Esophagus squamous epithelium (tissue), 4 donors: ENCODE results near the gene ASL.

ENCODE experiments used
- POLR2A ChIP-seq, 4 donors: fragments of 450-650 bp; IDR thresholded peaks; one replicate each; pipeline ENCODE4 v1.6.1; 2017; ENCODE audit warnings: antibody characterized with exemption in 4 of 4, mild to moderate bottlenecking in 4 of 4, moderate library complexity in 3 of 4
- TF ChIP-seq, protein P1 (sequence below), 6 experiments: fragments of 450-650 bp in 4 of 6; fragments of 200-600 bp in 2 of 6; sonication (generic) in 2 of 6; IDR thresholded peaks; one replicate each; pipeline ENCODE4 v1.5.1; 2016 to 2019; ENCODE audit warnings: antibody characterized with exemption in 6 of 6, mild to moderate bottlenecking in 4 of 6, moderate library complexity in 4 of 6

GRCh38 chr7:66118603-66119002, 43.0 kb downstream of the ASL start:
- TF ChIP-seq, protein P1, sequence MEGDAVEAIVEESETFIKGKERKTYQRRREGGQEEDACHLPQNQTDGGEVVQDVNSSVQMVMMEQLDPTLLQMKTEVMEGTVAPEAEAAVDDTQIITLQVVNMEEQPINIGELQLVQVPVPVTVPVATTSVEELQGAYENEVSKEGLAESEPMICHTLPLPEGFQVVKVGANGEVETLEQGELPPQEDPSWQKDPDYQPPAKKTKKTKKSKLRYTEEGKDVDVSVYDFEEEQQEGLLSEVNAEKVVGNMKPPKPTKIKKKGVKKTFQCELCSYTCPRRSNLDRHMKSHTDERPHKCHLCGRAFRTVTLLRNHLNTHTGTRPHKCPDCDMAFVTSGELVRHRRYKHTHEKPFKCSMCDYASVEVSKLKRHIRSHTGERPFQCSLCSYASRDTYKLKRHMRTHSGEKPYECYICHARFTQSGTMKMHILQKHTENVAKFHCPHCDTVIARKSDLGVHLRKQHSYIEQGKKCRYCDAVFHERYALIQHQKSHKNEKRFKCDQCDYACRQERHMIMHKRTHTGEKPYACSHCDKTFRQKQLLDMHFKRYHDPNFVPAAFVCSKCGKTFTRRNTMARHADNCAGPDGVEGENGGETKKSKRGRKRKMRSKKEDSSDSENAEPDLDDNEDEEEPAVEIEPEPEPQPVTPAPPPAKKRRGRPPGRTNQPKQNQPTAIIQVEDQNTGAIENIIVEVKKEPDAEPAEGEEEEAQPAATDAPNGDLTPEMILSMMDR (IDR thresholded peaks at IDR 0.05): no peak
- no peak for TF ChIP-seq POLR2A (IDR thresholded peaks at IDR 0.05)
